ENCODE measurements around the gene RGS7. TPM values are rescaled to one million over a fixed set of nuclear protein-coding genes. Genes with fewer than 3 reads are reported as not detected.
A peak's percentile ranks its signal among the peaks of the same experiment; 100 is the strongest.

Gene RGS7
- polyA plus RNA-seq, 4 donors: 0.15 to 0.74 TPM; not detected in 2

GRCh38 chr1:241253471-241253870 lies 103.5 kb downstream of the RGS7 start:
- peaks cover 1 to 3% of the 10 kb centered on the region in 2 donors for H3K9me3 ChIP-seq (ENCODE audit: control insufficient read depth in 2 of 2, insufficient read depth in 1 of 2, low read depth in 1 of 2, low read length in 1 of 2)
- 82 to 93% (median 91%) methylated on average over 2 of the region's 2 CpGs for WGBS, 3 donors
- no peak overlapping the region for H3K4me3 ChIP-seq (ENCODE audit: low read depth in 1 of 3, low read length in 3 of 3)
- DNase-seq (no peak), FAIRE-seq (no peak)
- no peak overlapping the region for H3K27ac ChIP-seq (ENCODE audit: low read depth in 1 of 3, low read length in 2 of 3)
- no peaks in the 10 kb centered on the region for H3K4me1 ChIP-seq (ENCODE audit: control insufficient read depth in 3 of 3, insufficient read depth in 2 of 3, low read depth in 1 of 3, low read length in 2 of 3)
- no peaks in the 10 kb centered on the region for H3K36me3 ChIP-seq (ENCODE audit: control insufficient read depth in 3 of 3, insufficient read depth in 2 of 3, low read depth in 1 of 3, low read length in 3 of 3)
- no peaks in the 10 kb centered on the region for H3K27me3 ChIP-seq (ENCODE audit: control insufficient read depth in 3 of 3, insufficient read depth in 3 of 3, low read length in 3 of 3)

GRCh38 chr1:241250465-241250864 lies 106.5 kb downstream of the RGS7 start:
- peaks cover 1 to 3% of the 10 kb centered on the region in 2 donors for H3K9me3 ChIP-seq (ENCODE audit: control insufficient read depth in 2 of 2, insufficient read depth in 1 of 2, low read depth in 1 of 2, low read length in 1 of 2)
- no peak for FAIRE-seq
- H3K27me3 ChIP-seq (ENCODE audit: control insufficient read depth in 3 of 3, insufficient read depth in 3 of 3, low read length in 3 of 3): no peaks in the 10 kb centered on the region
- no peaks in the 10 kb centered on the region for H3K36me3 ChIP-seq (ENCODE audit: control insufficient read depth in 3 of 3, insufficient read depth in 2 of 3, low read depth in 1 of 3, low read length in 3 of 3)
- no peaks in the 10 kb centered on the region for H3K4me1 ChIP-seq (ENCODE audit: control insufficient read depth in 3 of 3, insufficient read depth in 2 of 3, low read depth in 1 of 3, low read length in 2 of 3)
- no peak overlapping the region for H3K4me3 ChIP-seq (ENCODE audit: low read depth in 1 of 3, low read length in 3 of 3)
- H3K27ac ChIP-seq (ENCODE audit: low read depth in 1 of 3, low read length in 2 of 3): no peak overlapping the region
- peak; percentile 66 to 69 for DNase-seq
- WGBS, 3 donors: 11 to 47% (median 31%) methylated on average over 1 of the region's 1 CpG

- FAIRE-seq (no peak), DNase-seq (no peak)
- H3K4me3 ChIP-seq (ENCODE audit: low read depth in 1 of 3, low read length in 3 of 3): no peak overlapping the region
- WGBS, 3 donors: 78 to 81% (median 79%) methylated on average over 5 of the region's 5 CpGs
- peaks cover 0 to 4% (median 0%) of the 10 kb centered on the region in 3 donors for H3K4me1 ChIP-seq (ENCODE audit: control insufficient read depth in 3 of 3, insufficient read depth in 2 of 3, low read depth in 1 of 3, low read length in 2 of 3)
- no peaks in the 10 kb centered on the region for H3K36me3 ChIP-seq (ENCODE audit: control insufficient read depth in 3 of 3, insufficient read depth in 2 of 3, low read depth in 1 of 3, low read length in 3 of 3)
- H3K27ac ChIP-seq (ENCODE audit: low read depth in 1 of 3, low read length in 2 of 3): no peak overlapping the region
- peaks cover 0 to under 1% of the 10 kb centered on the region in 2 donors for H3K9me3 ChIP-seq (ENCODE audit: control insufficient read depth in 2 of 2, insufficient read depth in 1 of 2, low read depth in 1 of 2, low read length in 1 of 2)
- H3K27me3 ChIP-seq (ENCODE audit: control insufficient read depth in 3 of 3, insufficient read depth in 3 of 3, low read length in 3 of 3): no peaks in the 10 kb centered on the region
These were observed 116.9 kb downstream of the RGS7 start for GRCh38 chr1:241240069-241240468.

- H3K36me3 ChIP-seq (ENCODE audit: control insufficient read depth in 3 of 3, insufficient read depth in 2 of 3, low read depth in 1 of 3, low read length in 3 of 3): no peaks in the 10 kb centered on the region
These were observed 119.1 kb downstream of the RGS7 start for GRCh38 chr1:241237873-241238272.

DNA sequence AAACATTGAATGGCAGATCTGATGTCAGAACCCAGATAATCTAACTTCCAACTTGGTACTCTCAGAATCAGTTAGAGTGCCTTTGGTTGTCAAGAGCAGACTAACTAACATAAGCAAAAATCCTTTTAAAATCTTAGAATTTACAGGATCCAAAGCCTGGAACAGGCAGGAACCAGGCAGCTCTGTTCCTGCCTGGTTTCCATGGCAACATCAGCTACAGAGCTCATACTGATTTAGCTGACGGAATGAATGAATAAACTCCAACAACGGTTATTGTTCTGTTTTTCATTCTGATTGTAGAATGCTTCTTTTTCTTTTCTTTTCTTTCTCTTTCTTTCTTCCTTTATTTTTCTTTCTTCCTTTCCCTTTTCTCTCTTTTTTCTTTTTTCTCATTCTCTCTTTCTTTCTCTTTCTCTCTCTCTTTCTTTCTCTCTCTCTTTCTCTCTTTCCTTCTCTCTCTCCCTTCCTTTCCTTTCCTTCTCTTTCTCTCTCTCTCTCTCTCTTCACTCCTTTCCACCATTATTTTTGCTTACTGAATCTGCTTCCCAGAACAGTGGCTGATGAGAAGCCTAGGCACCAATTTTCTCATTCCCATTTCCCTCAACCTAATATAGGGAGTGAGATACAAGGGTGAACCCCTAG lies 121.6 kb downstream of the RGS7 start:
- no peak for FAIRE-seq
- peaks cover 0 to 4% (median 0%) of the 10 kb centered on the region in 3 donors for H3K4me1 ChIP-seq (ENCODE audit: control insufficient read depth in 3 of 3, insufficient read depth in 2 of 3, low read depth in 1 of 3, low read length in 2 of 3)
- no peaks in the 10 kb centered on the region for H3K27me3 ChIP-seq (ENCODE audit: control insufficient read depth in 3 of 3, insufficient read depth in 3 of 3, low read length in 3 of 3)
- WGBS, 3 donors: 57 to 79% (median 74%) methylated on average over 2 of the region's 2 CpGs
- no peak overlapping the region for H3K27ac ChIP-seq (ENCODE audit: low read depth in 1 of 3, low read length in 2 of 3)
- DNase-seq: no peak
- H3K9me3 ChIP-seq (ENCODE audit: control insufficient read depth in 2 of 2, insufficient read depth in 1 of 2, low read depth in 1 of 2, low read length in 1 of 2): no peaks in the 10 kb centered on the region
- H3K4me3 ChIP-seq (ENCODE audit: low read depth in 1 of 3, low read length in 3 of 3): no peak overlapping the region
- H3K36me3 ChIP-seq (ENCODE audit: control insufficient read depth in 3 of 3, insufficient read depth in 2 of 3, low read depth in 1 of 3, low read length in 3 of 3): no peaks in the 10 kb centered on the region

More at GRCh38 chr1:241237873-241238272, 119.1 kb downstream of the RGS7 start:
- Histone ChIP-seq H3K9me3 (ENCODE audit: control insufficient read depth in 2 of 2, insufficient read depth in 1 of 2, low read depth in 1 of 2, low read length in 1 of 2) (no peaks in the 10 kb centered on the region), H3K27me3 (ENCODE audit: control insufficient read depth in 3 of 3, insufficient read depth in 3 of 3, low read length in 3 of 3) (no peaks in the 10 kb centered on the region), H3K4me1 (ENCODE audit: control insufficient read depth in 3 of 3, insufficient read depth in 2 of 3, low read depth in 1 of 3, low read length in 2 of 3) (peaks cover 0 to 4% (median 0%) of the 10 kb centered on the region in 3 donors), H3K4me3 (ENCODE audit: low read depth in 1 of 3, low read length in 3 of 3) (no peak overlapping the region), H3K27ac (ENCODE audit: low read depth in 1 of 3, low read length in 2 of 3) (no peak overlapping the region)
- FAIRE-seq (no peak), DNase-seq (no peak)
- WGBS, 3 donors: 66 to 86% (median 82%) methylated on average over 8 of the region's 8 CpGs

GRCh38 chr1:241229711-241230110 lies 127.3 kb downstream of the RGS7 start:
- Histone ChIP-seq H3K36me3 (ENCODE audit: control insufficient read depth in 3 of 3, insufficient read depth in 2 of 3, low read depth in 1 of 3, low read length in 3 of 3) (no peaks in the 10 kb centered on the region), H3K4me1 (ENCODE audit: control insufficient read depth in 3 of 3, insufficient read depth in 2 of 3, low read depth in 1 of 3, low read length in 2 of 3) (peaks cover 0 to 12% (median 7%) of the 10 kb centered on the region in 3 donors), H3K27ac (ENCODE audit: low read depth in 1 of 3, low read length in 2 of 3) (no peak overlapping the region), H3K9me3 (ENCODE audit: control insufficient read depth in 2 of 2, insufficient read depth in 1 of 2, low read depth in 1 of 2, low read length in 1 of 2) (no peaks in the 10 kb centered on the region), H3K4me3 (ENCODE audit: low read depth in 1 of 3, low read length in 3 of 3) (no peak overlapping the region), H3K27me3 (ENCODE audit: control insufficient read depth in 3 of 3, insufficient read depth in 3 of 3, low read length in 3 of 3) (no peaks in the 10 kb centered on the region)
- DNase-seq (peak in 1 of 2 donors; percentile 33), FAIRE-seq (no peak)
- 14 to 45% (median 35%) methylated on average over 5 of the region's 5 CpGs for WGBS, 3 donors

DNA sequence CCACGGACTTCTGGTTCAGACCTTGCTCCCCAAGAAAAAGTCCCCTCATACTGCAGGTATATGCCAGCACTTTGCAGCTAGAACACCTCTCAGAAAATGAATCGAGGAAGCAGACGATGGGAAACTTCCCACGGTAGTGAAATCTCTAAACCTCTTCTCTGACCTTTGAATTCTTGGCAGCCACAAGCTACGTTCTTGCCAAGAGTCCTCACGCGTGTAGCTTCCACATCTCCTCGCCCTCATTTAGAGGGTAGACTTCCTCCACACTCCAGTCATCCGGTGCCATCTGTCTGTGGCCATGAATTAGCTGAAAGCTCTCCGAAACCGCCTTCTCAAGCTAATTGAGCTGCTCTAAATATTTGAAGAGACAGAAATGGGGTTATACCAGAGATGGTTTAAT lies 127.8 kb downstream of the RGS7 start:
- no peak overlapping the region for H3K4me3 ChIP-seq (ENCODE audit: low read depth in 1 of 3, low read length in 3 of 3)
- H3K36me3 ChIP-seq (ENCODE audit: control insufficient read depth in 3 of 3, insufficient read depth in 2 of 3, low read depth in 1 of 3, low read length in 3 of 3): no peaks in the 10 kb centered on the region
- no peaks in the 10 kb centered on the region for H3K27me3 ChIP-seq (ENCODE audit: control insufficient read depth in 3 of 3, insufficient read depth in 3 of 3, low read length in 3 of 3)
- no peak overlapping the region for H3K27ac ChIP-seq (ENCODE audit: low read depth in 1 of 3, low read length in 2 of 3)
- DNase-seq (peak; percentile 50 to 91), FAIRE-seq (no peak)
- 12 to 34% (median 27%) methylated on average over 11 of the region's 11 CpGs for WGBS, 3 donors
- H3K4me1 ChIP-seq (ENCODE audit: control insufficient read depth in 3 of 3, insufficient read depth in 2 of 3, low read depth in 1 of 3, low read length in 2 of 3): peaks cover 0 to 12% (median 7%) of the 10 kb centered on the region in 3 donors
- no peaks in the 10 kb centered on the region for H3K9me3 ChIP-seq (ENCODE audit: control insufficient read depth in 2 of 2, insufficient read depth in 1 of 2, low read depth in 1 of 2, low read length in 1 of 2)

DNA sequence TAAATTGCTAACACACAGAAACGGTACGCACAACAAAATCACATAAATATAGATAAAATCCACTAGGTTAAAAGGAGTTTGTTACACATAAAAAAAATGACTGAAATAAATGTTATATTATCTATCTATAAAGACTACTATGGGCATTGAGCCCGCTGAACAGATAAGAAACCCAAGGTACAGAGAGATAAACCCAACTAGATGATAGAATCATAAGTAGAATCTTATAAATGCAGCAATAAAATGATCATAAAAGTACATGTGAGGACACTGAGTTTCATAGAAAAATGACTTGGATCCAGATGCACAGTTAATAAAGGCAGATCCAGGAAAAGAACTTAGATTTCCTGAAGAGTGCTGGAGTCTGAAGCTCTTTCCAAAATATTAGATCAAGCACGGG lies 128.7 kb downstream of the RGS7 start:
- Histone ChIP-seq H3K4me1 (ENCODE audit: control insufficient read depth in 3 of 3, insufficient read depth in 2 of 3, low read depth in 1 of 3, low read length in 2 of 3) (peaks cover 0 to 12% (median 7%) of the 10 kb centered on the region in 3 donors), H3K4me3 (ENCODE audit: low read depth in 1 of 3, low read length in 3 of 3) (no peak overlapping the region), H3K36me3 (ENCODE audit: control insufficient read depth in 3 of 3, insufficient read depth in 2 of 3, low read depth in 1 of 3, low read length in 3 of 3) (no peaks in the 10 kb centered on the region), H3K27ac (ENCODE audit: low read depth in 1 of 3, low read length in 2 of 3) (no peak overlapping the region), H3K9me3 (ENCODE audit: control insufficient read depth in 2 of 2, insufficient read depth in 1 of 2, low read depth in 1 of 2, low read length in 1 of 2) (no peaks in the 10 kb centered on the region), H3K27me3 (ENCODE audit: control insufficient read depth in 3 of 3, insufficient read depth in 3 of 3, low read length in 3 of 3) (no peaks in the 10 kb centered on the region)
- WGBS, 3 donors: 19 to 59% (median 40%) methylated on average over 4 of the region's 4 CpGs
- peak in 1 of 2 donors; percentile 45 for DNase-seq
- FAIRE-seq: no peak

DNA sequence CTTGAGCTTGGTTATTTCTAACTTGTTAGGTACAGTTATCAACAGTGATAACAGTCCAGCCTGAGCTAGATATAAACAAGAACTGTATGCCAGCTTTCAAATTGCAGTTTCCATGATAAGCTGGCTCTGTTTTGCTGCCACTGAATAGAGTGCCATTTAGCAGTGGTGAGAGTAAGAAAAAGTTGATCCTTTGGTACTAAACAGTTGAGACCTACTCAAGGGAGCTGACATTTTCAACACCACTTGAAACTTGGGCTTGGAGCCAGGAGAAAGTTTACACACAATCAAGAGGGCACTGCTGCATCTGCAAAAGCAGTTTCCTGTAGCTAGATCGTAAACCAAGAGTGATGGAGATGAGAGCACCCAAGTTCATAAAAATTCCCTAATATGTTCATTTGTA lies 131.3 kb downstream of the RGS7 start:
- Histone ChIP-seq H3K27me3 (ENCODE audit: control insufficient read depth in 3 of 3, insufficient read depth in 3 of 3, low read length in 3 of 3) (no peaks in the 10 kb centered on the region), H3K9me3 (ENCODE audit: control insufficient read depth in 2 of 2, insufficient read depth in 1 of 2, low read depth in 1 of 2, low read length in 1 of 2) (no peaks in the 10 kb centered on the region), H3K36me3 (ENCODE audit: control insufficient read depth in 3 of 3, insufficient read depth in 2 of 3, low read depth in 1 of 3, low read length in 3 of 3) (no peaks in the 10 kb centered on the region), H3K27ac (ENCODE audit: low read depth in 1 of 3, low read length in 2 of 3) (no peak overlapping the region), H3K4me1 (ENCODE audit: control insufficient read depth in 3 of 3, insufficient read depth in 2 of 3, low read depth in 1 of 3, low read length in 2 of 3) (peaks cover 0 to 12% (median 7%) of the 10 kb centered on the region in 3 donors), H3K4me3 (ENCODE audit: low read depth in 1 of 3, low read length in 3 of 3) (no peak overlapping the region)
- FAIRE-seq (no peak), DNase-seq (peak in 1 of 2 donors; percentile 65)
- 12 to 22% (median 20%) methylated on average over 1 of the region's 1 CpG for WGBS, 3 donors

Data from small intestine (tissue), 7 donors.